ENCODE results near the gene MEGF11. TPM values are rescaled to one million over a fixed set of nuclear protein-coding genes. Genes with fewer than 3 reads are reported as not detected.

Gene MEGF11
- under 0.01 TPM in 1 of 2 replicates, not detected in the other for total RNA-seq

DNA sequence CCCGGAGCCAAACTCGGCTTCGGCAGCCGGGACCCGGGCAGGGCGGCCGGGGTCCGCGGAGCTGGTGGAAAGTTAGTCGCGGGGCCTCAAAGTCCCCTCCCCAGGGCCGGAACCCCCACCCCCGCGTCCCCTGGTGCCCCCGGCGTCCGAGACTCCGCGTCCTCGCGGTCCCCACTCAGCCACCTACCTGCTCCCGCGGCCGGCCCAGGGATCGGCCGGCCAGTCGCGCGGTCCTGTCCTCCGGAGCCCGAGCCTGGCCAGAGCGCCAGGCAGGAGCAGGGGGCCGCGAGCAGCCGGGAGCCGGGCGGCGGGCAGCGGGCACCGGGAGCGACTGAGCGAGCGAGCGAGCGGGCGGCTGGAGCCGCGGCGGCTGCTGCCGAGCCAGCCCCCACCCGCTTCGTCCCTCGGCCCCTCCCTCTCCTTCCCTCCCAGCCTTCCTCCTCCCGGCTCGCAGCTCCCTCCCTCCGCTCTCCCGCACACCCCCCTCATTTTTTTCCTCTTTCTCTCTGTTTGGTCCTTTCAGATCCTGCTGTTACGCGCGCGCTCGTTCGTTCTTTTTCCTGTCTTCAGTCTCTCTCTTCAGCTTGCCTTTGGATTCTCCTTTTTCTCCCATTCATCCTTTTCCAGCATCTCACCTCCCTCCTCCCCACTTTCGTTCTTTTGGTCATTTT, at the start of gene MEGF11:
MEGF11 (minus strand) TSS at position 333 of the 671 bp plus-strand sequence. CDS start 125,347 bp downstream, outside the sequence.

DNA sequence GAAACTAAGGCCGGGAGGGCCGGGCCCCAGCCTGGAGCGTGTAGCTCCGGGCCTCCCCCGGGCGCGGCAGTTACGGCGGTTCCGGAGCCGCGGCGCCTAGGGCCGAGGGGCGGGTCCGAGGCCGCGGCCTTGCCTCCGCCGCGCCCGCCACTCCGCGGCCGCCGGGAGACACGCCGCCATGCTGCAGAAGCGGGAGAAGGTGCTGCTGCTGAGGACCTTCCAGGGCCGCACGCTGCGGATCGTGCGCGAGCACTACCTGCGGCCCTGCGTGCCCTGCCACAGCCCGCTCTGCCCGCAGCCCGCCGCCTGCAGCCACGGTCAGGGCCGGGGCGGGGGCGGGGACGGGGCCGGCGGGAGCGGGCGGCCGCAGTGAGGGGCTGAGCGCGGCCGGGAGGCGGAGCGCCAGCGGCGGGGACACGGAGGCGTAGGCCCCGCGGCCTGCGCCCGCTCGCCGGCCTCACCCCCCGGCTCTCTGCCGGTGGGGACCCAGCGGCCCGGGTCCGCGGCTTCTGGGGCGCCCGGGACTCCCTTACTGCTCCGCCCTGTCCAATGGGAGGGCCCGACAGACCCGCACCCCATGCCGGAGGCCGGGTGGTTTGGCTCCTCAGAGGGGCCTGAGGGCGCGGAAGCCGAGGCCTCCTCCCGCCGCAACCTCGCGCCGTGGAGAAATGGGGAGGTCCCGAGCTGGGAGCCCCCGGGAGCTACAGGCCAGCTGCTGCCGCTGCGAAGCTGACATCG, 40.0 kb upstream of the MEGF11 start, which contains the start of gene DIS3L:
DIS3L (plus strand) TSS at position 150 of the 738 bp plus-strand sequence; CDS start at position 179, 29 bp downstream.

DNA sequence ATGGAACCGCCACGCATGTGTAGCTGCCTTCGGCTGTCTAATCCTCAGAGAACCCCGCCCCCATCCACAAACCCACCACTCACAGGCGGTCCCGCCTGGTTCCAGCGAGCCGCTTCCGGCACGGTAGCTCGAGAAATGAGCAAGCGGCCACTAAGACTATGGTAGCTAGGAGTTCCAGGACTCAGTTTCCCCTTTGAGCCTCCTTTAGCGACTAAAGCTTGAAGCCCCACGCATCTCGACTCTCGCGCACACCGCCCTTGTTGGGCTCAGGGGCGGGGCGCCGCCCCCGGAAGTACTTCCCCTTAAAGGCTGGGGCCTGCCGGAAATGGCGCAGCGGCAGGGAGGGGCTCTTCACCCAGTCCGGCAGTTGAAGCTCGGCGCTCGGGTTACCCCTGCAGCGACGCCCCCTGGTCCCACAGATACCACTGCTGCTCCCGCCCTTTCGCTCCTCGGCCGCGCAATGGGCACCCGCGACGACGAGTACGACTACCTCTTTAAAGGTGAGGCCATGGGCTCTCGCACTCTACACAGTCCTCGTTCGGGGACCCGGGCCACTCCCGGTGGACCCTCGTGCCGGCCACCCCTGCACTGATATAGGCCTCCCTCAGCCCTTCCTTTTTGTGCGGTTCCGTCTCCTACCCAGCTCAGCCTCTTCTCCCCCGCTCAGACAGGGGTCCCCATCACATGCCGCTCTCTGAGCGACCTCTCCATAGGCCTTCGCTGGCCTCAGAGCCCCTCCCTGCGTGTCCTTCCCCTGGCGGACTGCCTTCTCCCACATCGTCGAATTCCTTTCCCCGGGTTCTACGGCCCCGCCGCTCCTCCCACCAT, 384.2 kb downstream of the MEGF11 start, which contains the start of gene RAB11A:
RAB11A (plus strand) TSS at position 366 of the 828 bp plus-strand sequence; CDS start at position 461, 95 bp downstream.

Small RNAs within 50 kb of the gene (small RNA-seq; reads per million reads assigned to genes)
- gene MIR4311 = not detected

Other genes with a start within 250 kb of the MEGF11 start
- 18.6 and 27.3 TPM in 2 replicates for gene DIS3L, start 39.8 kb upstream of the MEGF11 start, total RNA-seq
- 8.8 and 13.1 TPM in 2 replicates for gene TIPIN, start 102.9 kb upstream of the MEGF11 start, total RNA-seq
- gene MAP2K1, start 133.2 kb upstream of the MEGF11 start, total RNA-seq = 40.4 and 41.5 TPM in 2 replicates
- 13.0 and 15.0 TPM in 2 replicates for gene SNAPC5, start 244.0 kb upstream of the MEGF11 start, total RNA-seq

Measured in vein endothelial cell (primary cell).